GM12872 (cell line): ENCODE data around the gene DLST.

Experiments used
- CTCF ChIP-seq: IDR thresholded peaks from 3 replicates; pipeline ENCODE4 v1.5.1; 2011; ENCODE audit warnings: low read depth, mild to moderate bottlenecking, low read length, moderate library complexity; ENCODE audit not compliant: insufficient read depth

DLST gene

GRCh38 chr14:74920281-74920680, 38.6 kb downstream of the DLST start:
- TF ChIP-seq CTCF, result no peak

DNA sequence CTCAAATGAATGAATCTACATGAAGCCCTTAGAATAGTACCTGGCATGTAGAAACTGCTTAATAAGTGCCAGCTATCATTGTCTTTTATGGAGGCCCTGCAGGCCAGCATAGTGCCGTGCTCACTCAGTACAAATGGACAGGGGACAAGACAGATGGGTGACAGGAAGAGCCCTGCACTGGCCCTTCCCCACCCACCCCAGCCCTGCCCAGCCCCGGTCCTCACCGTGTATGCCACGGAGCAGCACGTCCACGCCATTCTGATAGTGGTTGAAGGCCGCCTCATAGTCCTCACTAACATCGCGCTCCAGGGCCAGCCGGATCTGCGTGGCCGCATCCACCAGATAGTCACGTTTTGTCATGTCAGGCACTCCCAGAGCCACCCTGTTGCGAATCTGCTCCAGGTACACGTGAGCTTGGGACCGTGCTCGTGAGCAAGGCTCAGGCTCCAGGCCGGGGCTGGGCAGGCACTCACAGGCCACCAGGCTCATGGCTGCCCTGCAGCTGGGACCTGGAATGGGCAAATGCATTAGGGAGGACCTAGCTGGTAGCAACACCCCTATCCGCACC, 39.4 kb downstream of the DLST start:
- TF ChIP-seq CTCF, result no peak

DNA sequence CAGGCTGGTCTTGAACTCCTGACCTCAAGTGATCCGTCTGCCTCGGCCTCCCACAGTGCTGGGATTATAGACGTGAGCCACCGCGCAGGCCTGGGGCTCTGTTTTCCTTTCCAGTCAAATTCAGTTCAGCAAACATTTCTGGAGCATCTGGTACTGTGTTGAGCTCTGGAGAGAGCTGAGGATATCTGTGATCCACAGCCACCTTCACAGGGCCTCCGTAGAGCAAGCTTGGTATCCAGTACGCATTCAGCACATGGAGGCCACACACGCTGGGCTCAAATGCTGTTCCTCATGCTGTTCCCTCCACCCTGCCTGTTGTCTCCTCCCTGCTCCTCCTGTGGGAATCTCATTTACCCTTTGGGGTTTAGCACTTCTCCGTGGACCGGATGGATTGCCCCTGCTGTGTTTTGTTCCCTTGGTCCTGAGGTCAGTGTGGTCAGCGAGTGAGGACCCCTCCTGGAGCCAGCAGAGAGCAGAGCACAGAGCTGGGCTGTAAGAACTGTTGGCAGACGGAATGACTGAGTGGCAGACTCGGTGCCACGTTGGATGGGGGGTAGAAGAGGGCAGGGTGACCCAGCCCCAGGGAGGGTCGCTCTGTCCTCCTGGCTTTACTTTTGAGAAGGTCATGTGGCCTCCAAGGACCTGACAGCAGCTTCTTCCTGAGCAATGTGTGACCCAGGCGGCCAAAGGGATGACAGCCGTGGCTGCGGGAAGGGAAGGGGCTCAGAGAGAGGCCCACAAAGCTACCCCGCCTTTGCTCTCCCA, 40.5 kb downstream of the DLST start:
- TF ChIP-seq CTCF, result no peak

GRCh38 chr14:74922752-74923401, 41.2 kb downstream of the DLST start, which contains the start of gene RPS6KL1:
TSS of gene RPS6KL1 (minus strand) at chr14:74923260. CDS start at chr14:74921541, 1,719 bp downstream.
- TF ChIP-seq CTCF, result no peak

DNA sequence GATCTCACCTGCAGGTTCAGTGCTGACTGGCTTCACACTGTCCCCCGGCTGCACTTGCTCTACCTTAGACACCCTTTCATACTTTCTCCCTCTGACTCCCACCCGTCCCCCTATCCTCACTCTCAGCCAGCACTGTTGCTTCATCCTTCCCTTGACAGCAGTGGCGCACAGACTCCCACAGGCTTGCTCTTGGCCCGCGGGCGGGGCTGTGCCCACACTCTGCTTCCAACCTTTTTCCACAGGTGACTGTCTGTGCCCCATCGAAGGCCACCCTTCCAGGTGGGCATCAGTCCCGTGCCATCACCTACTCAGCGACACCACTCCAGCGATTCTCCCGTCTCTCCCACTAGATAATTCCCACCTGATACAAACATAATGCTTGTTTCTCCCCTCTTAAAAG, 42.3 kb downstream of the DLST start:
- no peak for TF ChIP-seq CTCF

DNA sequence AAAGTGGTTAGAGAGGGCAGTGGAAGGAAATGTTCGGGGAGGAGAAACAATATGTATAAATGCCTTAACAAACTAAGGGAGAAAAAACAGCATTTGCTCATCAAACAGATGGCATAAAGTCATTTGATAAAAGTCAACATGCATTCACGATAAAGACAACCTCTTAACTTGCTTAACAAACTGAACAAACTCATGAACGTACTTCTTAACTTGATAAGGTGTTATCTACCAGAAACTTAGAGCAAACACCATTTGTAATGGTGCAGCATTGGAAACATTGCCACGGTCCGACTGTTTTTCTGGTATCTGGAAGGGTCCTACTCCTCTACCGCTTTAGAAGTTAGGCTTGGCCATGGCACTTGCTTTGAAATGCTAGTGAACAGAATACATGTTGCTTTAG, 45.5 kb downstream of the DLST start:
- no peak for TF ChIP-seq CTCF

- no peak for TF ChIP-seq CTCF
Observed at GRCh38 chr14:74929242-74929641, 47.5 kb downstream of the DLST start.
